Upper lobe of left lung (tissue), 4 donors: ENCODE measurements around the gene MNX1.

Source experiments
- POLR2A ChIP-seq, 4 donors: fragments of 450-650 bp; IDR thresholded peaks; one replicate each; pipeline ENCODE4 v1.5.1; 2016 to 2017; ENCODE audit warnings: antibody characterized with exemption in 4 of 4, mild to moderate bottlenecking in 2 of 4
- TF ChIP-seq, protein P1 (sequence below), 6 experiments: fragments of 450-650 bp in 4 of 6; fragments of 200-600 bp in 2 of 6; sonication (generic) in 2 of 6; IDR thresholded peaks; one replicate each; pipeline ENCODE4 v1.5.1; 2016 to 2019; ENCODE audit warnings: antibody characterized with exemption in 6 of 6

DNA sequence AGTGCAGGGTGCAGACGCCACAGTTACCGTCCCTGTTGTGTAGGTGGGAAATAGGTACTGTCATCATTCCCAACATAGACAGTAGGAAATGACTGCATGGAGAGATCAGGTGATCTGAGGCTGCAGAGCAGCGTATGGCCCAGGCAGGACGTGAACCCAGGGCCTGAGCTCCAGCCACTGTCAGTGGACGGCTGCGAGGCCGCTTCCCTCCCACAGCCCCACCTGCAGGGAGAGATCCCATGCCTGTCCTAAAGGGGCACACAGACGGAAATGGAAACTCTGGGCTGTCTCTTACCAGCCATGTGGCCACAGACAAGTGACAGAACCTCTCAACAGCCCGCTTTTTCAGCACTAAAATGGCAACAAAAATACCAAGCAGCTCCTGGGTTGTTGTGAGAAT is 44.5 kb upstream of the MNX1 start:
- TF ChIP-seq POLR2A (IDR thresholded peaks at IDR 0.05) = no peak
- TF ChIP-seq, protein P1, sequence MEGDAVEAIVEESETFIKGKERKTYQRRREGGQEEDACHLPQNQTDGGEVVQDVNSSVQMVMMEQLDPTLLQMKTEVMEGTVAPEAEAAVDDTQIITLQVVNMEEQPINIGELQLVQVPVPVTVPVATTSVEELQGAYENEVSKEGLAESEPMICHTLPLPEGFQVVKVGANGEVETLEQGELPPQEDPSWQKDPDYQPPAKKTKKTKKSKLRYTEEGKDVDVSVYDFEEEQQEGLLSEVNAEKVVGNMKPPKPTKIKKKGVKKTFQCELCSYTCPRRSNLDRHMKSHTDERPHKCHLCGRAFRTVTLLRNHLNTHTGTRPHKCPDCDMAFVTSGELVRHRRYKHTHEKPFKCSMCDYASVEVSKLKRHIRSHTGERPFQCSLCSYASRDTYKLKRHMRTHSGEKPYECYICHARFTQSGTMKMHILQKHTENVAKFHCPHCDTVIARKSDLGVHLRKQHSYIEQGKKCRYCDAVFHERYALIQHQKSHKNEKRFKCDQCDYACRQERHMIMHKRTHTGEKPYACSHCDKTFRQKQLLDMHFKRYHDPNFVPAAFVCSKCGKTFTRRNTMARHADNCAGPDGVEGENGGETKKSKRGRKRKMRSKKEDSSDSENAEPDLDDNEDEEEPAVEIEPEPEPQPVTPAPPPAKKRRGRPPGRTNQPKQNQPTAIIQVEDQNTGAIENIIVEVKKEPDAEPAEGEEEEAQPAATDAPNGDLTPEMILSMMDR (IDR thresholded peaks at IDR 0.05) = no peak
